NCI-H345 treated with DMSO at 0.1 percent for 48 hours (cell line): Measurements from ENCODE around the gene SLC43A3.
A peak's percentile ranks its signal among the peaks of the same experiment; 100 is the strongest.

Experiments
- DNase-seq: peaks from one replicate; lab custom pipeline; 2025; ENCODE audit not compliant: unreplicated experiment; lab: John Stamatoyannopoulos, UW

The SLC43A3 gene

DNA sequence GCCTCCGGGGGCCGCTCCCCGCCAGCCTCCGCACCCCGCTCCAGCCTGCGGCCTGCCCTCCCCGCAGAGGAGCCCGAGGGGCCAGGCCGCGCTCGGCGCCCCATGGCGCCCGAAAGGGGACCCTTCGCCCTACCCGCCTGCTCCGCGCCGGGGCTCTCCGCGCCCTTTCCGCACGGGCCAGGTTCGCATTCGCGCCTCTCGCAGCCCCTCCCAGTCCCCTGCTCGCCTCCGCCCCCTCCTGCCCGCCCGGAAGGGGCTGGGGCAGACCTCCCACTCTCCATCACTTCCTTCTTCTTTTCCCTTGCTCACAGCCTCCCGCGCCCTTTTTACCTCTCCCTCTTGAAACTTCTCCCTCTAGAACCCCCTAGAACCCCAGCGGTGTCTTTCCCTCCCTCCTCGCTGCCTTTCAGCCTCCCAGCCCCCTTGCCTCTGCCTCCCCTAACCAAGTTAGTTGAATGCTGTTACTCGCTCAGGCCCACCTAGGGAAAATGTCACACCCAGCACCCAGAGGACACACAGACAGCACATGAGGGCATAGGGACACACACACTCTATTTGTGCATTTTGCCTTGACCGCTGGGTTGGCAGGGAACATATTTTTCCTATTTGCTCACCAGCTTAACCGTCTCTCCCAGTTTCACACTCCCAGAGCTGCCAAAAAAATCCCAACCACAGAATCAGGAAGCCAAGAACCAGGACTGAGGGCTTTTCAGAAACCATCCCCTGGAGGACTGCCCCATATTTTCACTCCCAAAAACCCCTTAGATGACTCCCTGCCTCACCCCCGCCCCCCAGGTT, at the start of gene SLC43A3:
Gene SLC43A3 (minus strand): TSS at position 193 of the 798 bp plus-strand sequence. CDS start 949 bp downstream, outside the sequence.
- no peak for DNase-seq

DNA sequence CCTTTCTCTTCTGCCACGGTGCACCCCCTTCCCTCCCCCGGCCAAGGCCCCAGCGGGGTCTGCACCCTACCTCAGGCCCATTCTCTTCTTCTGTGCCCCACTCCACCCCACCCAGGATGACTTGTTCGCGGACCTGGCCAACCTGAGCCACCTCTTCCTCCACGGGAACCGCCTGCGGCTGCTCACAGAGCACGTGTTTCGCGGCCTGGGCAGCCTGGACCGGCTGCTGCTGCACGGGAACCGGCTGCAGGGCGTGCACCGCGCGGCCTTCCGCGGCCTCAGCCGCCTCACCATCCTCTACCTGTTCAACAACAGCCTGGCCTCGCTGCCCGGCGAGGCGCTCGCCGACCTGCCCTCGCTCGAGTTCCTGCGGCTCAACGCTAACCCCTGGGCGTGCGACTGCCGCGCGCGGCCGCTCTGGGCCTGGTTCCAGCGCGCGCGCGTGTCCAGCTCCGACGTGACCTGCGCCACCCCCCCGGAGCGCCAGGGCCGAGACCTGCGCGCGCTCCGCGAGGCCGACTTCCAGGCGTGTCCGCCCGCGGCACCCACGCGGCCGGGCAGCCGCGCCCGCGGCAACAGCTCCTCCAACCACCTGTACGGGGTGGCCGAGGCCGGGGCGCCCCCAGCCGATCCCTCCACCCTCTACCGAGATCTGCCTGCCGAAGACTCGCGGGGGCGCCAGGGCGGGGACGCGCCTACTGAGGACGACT, 49.3 kb upstream of the SLC43A3 start:
- DNase-seq: no peak

DNA sequence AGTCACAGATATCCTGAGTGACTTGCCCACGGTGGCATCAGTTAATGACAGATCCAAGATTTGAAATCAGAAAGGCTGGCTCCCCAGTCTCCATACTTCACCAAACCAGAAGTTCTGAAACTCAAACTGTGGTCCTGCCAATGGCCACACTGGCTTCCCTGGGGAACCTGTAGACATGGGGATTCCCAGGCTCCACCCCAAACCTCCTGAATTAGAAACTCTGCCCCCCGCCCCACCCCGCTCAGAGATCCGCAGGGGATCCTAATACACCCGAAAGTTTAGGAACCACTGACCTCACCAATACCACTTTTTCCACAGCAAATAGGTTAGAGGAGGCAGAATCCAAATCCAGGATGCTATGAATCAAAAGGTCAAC, 48.7 kb upstream of the SLC43A3 start:
- no peak for DNase-seq

DNA sequence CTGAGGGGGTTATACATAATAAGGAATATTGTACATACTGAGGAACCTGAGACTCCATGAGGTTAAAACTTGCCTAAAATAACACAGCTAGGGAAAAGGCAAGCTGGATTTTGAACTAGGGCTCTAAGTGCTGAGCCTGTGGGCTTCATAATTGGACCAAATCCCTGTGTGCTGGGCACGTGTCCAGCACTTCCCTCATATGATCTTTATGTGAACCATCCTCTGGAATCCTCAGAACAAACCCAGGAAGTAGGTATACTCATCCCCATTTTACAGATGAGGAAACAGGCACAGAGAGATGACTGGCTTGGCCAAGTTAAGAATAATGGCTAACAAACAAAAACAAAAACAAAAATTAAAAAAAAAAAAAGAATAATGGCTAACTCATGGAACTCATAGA, 48.3 kb upstream of the SLC43A3 start:
- DNase-seq: no peak

DNA sequence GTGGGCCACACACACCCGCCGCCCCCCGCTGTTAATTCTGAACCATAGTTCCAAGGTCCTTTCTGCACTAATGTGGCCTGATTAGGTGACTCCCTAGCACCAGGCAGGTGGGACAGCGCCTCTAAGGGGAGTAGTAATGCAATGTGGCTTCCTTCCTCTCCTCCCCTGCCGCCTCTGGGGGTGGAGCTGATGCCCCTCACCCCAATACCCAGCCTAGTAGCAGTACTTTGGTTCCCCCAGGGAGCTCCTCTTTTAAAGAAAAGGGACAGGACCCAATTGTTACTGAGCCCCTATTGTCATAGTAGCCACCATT, 47.8 kb upstream of the SLC43A3 start:
- no peak for DNase-seq

DNA sequence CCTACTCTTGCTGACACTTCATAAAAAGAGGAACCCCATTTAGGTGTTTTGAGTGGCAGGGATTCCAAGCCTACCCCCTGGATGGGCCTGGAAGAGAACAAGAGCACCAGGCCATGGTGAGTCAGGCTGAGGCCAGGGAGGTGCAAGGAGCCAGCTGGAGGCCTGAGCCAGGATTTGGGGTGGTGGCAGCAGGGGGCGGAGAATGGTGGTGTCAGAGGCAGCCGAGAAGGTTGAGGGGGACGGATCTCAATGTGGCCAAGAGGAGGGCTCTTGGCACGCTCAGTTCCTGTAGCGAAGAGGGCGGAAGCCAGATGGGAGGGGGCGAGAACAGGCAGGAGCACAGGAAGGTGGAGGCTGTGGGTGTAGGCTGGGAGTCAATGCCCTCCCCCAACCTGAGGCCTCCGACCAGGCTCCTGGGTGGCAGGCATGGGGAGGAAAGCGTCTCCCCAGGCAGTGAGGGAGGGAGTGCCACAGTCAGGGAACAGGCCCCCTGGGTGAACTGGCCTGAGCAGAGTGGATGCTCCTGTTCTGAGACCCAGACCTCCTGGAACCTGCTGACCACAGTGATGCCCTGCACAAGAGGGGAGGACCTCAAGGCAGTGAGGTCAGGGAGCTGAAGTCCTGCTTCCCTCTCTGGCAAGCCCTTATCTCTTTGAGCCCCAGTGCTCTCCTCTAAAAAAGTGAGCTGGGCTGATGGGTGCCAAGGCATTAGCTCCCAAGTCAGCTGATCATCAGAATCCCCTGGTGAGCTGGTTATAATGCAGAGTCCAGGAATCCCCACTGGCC, 47.3 kb upstream of the SLC43A3 start:
- DNase-seq: no peak

DNA sequence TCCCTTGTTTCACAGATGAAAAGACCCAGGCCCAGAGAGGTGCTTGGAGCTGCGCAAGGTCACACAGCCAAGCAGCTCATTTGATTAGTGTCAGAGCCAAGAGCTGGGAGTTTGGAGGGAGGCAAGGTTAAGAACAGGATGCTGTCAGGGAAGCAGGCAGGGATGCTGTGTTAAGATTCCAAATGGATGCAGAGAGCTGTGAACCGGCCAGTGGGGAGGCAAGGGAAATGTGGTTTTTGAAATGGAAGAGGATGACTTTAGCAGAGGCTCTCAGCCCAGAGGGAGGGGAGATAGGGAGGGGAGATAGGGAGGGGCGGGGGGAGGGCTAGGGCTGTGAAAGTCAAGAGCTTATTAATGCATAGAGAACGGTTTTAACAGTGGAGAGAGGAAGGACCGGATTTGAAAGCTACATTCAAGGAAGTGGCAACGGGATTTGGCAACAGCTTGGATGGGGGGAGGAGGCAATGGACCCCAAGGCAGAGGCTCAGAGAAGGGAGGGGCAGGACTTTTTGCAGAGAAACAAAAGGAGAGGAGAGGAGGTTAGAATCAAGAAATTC, 46.4 kb upstream of the SLC43A3 start:
- no peak for DNase-seq

DNA sequence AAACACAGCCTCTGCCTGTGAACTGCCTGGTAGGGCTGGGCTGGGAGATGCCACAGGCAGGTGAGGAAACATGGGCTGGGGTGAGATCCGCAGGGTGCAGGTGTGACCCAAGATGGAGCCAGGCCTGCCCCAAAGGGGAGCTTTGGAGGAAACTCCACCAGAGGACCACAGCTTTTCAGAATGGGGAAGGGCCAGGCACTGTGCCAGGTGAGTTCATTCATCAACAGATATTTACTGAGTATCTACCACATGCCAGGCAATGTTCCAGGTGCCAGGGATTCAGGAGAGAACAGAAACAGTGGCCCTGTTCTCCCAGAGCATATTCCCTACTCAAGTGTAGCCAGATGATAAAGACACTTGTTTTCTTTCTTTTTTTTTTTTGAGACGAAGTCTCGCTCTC, 44.6 kb upstream of the SLC43A3 start:
- peak; percentile 37 for DNase-seq

DNA sequence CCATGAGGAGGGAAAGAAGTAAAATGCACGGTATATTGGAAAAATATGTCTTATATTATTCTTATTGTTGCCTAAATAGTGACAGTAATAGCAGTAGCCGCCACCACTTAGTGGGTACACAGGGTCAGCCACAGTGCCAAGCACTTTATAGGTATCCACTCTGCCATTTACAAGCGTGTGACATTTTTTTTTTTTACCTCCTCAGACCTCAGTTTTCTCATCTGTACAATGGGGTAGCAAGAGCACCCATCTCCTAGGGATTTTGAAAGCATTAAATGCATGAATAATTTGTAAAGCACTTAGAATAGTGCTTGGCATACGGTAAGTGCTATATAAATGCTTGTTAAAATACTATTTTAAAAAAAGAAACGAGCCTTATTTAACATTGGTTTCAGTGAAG, 42.3 kb upstream of the SLC43A3 start:
- no peak for DNase-seq

DNA sequence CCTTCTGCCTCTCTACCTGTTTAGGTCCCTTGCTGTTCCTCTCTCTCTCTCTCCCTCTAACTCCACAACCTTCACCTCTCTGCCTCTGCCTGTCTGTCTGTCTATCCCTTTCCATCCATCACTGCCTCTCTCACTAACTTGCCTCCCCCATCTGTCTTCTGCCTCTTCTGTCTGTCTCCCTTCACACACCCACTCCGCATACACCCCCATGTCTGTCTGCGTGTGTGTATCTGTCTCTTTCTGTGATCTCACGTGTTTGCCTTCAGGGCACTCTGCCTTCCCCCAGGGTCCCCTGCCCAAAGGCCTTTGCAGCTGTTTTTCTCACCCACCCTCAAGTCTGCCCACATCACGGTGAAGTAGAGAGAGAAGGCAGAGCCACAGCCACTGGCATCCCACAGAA, 41.4 kb upstream of the SLC43A3 start:
- no peak for DNase-seq

DNA sequence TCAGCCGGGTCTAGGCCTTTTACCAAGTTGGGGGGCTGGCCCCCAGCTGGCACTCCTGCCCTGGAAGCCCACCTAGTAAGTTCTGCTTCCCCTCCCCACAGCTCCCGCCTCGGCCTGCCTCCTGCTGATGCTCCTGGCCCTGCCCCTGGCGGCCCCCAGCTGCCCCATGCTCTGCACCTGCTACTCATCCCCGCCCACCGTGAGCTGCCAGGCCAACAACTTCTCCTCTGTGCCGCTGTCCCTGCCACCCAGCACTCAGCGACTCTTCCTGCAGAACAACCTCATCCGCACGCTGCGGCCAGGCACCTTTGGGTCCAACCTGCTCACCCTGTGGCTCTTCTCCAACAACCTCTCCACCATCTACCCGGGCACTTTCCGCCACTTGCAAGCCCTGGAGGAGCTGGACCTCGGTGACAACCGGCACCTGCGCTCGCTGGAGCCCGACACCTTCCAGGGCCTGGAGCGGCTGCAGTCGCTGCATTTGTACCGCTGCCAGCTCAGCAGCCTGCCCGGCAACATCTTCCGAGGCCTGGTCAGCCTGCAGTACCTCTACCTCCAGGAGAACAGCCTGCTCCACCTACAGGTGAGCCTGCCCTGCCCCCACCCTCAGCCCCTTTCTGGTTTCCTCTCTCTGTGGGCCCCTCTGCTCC, 40.7 kb upstream of the SLC43A3 start:
- no peak for DNase-seq

DNA sequence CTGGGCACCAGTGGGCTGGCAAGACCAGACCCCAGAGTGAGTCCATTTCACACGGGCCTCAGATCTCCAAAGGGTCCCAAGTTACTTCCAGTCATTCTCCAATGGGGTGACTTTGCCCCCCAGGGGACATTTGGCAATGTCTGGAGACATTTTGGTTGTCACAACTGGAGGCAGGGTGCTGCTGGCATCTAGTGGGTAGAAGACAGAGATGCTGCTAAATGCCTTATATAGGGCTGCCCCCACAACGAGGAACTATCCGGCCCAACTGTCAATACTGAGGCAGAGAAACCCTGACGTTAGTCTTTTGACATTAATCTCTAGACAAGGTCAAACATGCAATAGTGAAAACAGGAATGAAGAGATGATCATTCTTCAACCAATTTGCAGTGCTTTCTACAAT, 39.8 kb upstream of the SLC43A3 start:
- no peak for DNase-seq

DNA sequence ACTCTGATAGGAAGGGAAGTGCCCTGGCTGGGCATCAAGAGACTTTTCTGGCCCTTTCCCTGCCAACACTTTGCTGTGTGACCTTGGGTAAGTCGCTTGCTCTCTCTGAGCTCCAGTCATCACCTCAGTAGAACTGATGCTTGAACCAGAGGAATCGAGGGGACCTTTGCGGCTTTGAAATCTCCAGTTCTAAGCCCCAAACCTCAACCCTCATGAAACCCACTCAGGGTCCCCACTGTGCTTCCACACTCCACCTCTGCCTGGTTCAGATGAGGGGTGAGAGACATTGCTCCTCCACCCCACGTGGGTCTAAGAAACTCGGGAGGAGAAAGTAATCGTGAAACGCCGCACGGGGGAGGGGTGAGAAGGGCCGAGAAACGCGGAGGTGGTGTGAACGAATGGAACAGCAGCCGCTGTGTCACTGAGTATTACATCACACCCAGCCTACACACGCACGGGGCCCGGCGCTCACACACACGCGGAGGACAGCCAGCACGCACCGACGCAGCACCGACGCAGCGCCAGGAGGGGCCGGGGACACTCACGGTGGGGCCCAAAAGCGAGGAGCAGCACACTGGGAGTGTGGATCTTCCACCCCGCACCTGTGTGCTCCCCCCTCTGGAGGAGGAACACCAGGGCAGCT, 37.7 kb upstream of the SLC43A3 start:
- no peak for DNase-seq

DNA sequence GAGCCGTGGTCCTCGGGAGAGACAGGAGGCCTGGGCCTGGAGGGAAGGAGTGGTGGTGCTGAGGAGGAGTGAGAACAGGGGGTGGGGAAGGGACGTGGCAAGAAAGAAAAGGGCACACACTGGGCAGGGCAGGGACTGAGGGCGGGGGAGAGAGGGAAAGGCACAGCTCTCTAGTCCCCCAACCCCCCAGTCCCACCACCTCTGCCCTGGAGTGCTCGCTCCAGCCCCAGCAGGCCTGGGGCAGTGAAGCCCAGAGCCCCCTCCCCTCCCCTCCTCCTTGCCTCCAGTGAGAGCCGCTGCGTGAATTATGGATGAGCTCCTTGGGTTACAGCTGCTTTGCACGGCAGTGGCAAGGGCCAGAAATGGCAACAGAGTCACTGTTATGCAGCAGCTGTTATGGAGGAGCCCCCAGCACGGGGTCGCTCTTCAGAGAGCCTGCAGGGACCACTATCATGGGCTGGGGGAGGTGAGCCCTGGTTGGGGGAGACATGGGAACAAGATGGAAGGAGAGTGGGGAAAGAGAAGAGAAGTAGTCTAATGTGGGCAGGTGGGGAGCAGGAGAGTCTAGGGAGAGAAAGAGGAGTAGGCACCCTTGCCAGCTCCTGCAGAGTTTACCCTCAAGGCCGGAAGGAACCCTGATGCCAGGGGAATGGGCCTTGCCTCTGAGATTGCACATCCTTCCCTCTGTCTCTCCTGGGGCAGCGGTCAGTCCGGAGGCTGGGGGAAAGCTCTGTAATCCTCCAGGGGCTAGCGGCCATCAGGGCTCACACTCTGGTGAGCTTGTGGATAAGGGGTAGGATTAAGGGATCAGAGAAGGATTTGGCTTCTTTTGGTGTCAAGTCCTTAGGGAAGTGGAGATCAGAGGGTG, 37.0 kb upstream of the SLC43A3 start:
- no peak for DNase-seq

DNA sequence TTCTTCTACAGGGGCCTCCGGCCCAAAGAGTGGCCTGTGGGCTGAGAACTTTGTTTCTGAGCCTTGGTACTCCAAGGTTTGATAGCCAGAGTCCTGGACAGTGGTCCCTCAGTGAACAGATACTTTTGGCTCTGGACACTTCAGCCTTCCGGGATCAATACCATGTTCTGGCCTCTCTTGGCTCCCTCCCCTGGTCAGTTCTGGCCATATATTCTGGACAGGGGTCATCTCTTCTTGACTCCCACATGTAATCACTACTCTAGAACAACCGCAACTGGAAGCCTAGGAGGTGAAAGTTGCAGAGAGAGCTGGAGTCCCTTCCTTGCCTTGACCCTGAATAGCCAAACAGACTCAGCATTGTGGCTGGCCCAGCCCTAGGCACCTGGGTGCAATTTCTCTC, 35.7 kb upstream of the SLC43A3 start:
- no peak for DNase-seq

DNA sequence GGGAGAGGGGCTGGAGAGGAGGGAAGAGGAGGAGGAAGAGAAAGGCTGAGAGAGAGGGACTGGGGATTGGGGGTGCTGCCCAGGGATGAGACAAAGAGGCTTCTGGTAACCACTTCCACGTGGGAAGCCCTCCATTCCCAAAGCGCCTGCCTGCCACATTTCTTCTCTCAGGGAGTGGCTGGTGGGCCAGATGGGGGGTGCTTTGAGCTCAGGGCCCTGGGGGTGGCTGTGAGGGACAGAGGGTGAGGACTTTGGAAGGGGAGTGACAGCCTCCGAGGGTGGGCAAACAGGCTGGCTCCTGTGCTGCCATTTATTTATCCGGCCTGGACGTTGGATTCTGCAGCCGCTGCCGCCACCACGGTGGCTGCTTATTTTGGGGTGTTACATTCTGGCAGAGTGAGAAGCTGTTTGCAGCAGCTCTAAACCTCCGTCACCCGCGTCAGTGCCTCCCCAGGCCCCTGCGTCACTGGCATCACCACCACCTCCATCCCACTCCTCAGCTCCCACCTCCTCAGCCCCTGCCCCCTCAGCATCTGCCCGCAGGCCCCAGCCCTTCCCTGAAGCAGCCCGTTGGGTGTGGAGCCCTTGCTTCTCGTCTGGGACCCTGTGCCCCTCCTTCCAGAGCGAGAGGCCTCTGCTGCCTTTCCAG, 35.0 kb upstream of the SLC43A3 start:
- DNase-seq: no peak

DNA sequence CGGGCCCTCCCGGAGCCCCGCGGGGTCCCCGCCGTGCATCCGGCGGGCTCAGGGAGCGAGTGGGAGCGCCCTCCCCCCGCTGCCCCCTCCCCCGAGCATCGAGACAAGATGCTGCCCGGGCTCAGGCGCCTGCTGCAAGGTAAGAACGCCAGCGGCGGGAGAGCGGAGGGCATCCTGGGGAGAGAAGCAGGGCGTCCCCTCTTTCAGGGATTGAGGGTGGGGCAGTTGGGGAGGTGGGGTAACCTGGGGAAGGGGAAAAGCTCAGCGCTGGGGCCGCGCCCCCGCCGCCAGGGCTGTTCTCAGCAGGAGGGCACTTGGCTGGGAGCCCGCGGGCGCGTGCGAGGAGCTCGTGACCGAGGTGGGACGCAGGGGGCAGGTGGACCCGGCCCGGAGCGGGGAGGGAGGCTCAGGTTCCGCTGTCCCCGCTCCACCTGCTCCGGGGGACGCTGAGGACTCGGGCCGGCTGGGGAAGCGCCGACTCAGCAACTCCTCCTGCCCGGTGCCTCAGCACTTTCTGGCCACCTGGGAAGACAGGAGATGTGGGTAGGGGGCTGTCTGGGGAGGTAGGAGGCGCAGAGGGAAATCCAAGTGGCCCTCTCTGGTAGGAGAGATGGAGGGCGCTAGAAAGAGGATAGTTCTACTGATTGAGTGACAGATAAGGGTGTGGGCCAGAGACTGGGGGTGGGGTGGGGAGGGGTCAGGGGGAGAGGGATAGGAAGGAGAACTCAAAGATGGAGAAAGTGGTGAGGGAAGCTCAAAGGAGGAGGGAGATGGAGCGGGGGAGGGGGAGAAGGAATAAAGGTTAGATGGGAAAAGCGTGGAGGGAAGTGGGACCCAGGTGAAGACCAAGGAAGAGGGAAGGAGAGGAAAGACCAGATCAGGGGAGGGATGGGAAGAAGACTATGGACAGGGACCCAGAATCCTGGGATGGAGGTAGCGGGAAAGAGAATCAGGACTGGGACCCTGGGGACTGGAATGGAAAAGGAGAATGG, 34.1 kb upstream of the SLC43A3 start:
- no peak for DNase-seq
